Progenitor cell of endocrine pancreas (in vitro differentiated cells): ENCODE results near the gene ASRGL1. TPM values are rescaled to one million over a fixed set of nuclear protein-coding genes. Genes with fewer than 3 reads are reported as not detected.
A peak's percentile ranks its signal among the peaks of the same experiment; 100 is the strongest.

Experiments used
- DNase-seq: peaks from one replicate; pipeline ENCODE4 v3.0.0; 2021; ENCODE audit warnings: low spot score; ENCODE audit not compliant: unreplicated experiment
- H3K27ac Mint-ChIP-seq: 2 replicates; pipeline ENCODE4 v1.8.0; 2021; ENCODE audit warnings: mild to moderate bottlenecking, moderate library complexity, mixed read lengths
- H3K27me3 Mint-ChIP-seq: 2 replicates; pipeline ENCODE4 v1.8.0; 2021; ENCODE audit warnings: mixed read lengths
- H3K36me3 Mint-ChIP-seq: 2 replicates; pipeline ENCODE4 v1.8.0; 2022; ENCODE audit warnings: mixed read lengths; ENCODE audit not compliant: insufficient read depth
- H3K4me1 Mint-ChIP-seq: 2 replicates; pipeline ENCODE4 v1.8.0; 2021; ENCODE audit warnings: low read depth, mixed read lengths
- H3K4me3 Mint-ChIP-seq: 2 replicates; pipeline ENCODE4 v1.8.0; 2021; ENCODE audit warnings: low read depth, mild to moderate bottlenecking, moderate library complexity, mixed read lengths
- H3K9me3 Mint-ChIP-seq: 2 replicates; pipeline ENCODE4 v1.8.0; 2021; ENCODE audit warnings: low read depth, mixed read lengths
- CTCF ChIP-seq: fragments of 200-600 bp; sonication (generic); IDR thresholded peaks from one replicate; pipeline ENCODE4 v1.5.0; 2021; ENCODE audit warnings: antibody characterized with exemption, mild to moderate bottlenecking; ENCODE audit not compliant: unreplicated experiment
- total RNA-seq: library from RNA; stranded (reverse); gene quantifications from 2 replicates; pipeline ENCODE4 v1.2.1, GENCODE V29; 2021

Gene ASRGL1
- total RNA-seq, 1 donor from 2014 or later, result 41.6 TPM

GRCh38 chr11:62387381-62387780 is 50.1 kb downstream of the ASRGL1 start:
- Mint-ChIP-seq H3K4me3 (no peak overlapping the region), H3K9me3 (no peaks in the 10 kb centered on the region)
- no peak for DNase-seq

GRCh38 chr11:62388999-62389398 is 51.8 kb downstream of the ASRGL1 start:
- no peak for TF ChIP-seq CTCF
- DNase-seq, result no peak
- no peaks in the 10 kb centered on the region for H3K36me3 Mint-ChIP-seq
- no peak overlapping the region for H3K4me3 Mint-ChIP-seq
- no peaks in the 10 kb centered on the region for H3K9me3 Mint-ChIP-seq
- H3K27me3 Mint-ChIP-seq, result no peaks in the 10 kb centered on the region
- no peak overlapping the region for H3K27ac Mint-ChIP-seq
- peaks cover 11% of the 10 kb centered on the region for H3K4me1 Mint-ChIP-seq

More at GRCh38 chr11:62387381-62387780, 50.1 kb downstream of the ASRGL1 start:
- no peaks in the 10 kb centered on the region for H3K36me3 Mint-ChIP-seq
- TF ChIP-seq CTCF, result no peak
- H3K4me1 Mint-ChIP-seq, result peaks cover 13% of the 10 kb centered on the region
- H3K27me3 Mint-ChIP-seq, result no peaks in the 10 kb centered on the region
- no peak overlapping the region for H3K27ac Mint-ChIP-seq

GRCh38 chr11:62390237-62390636 is 53.0 kb downstream of the ASRGL1 start:
- H3K4me3 Mint-ChIP-seq, result no peak overlapping the region
- no peak for DNase-seq
- H3K36me3 Mint-ChIP-seq, result no peaks in the 10 kb centered on the region
- TF ChIP-seq CTCF, result no peak
- no peaks in the 10 kb centered on the region for H3K27me3 Mint-ChIP-seq
- H3K27ac Mint-ChIP-seq, result no peak overlapping the region
- H3K4me1 Mint-ChIP-seq, result peaks cover 13% of the 10 kb centered on the region
- H3K9me3 Mint-ChIP-seq, result no peaks in the 10 kb centered on the region

- Mint-ChIP-seq H3K4me3 (no peak overlapping the region), H3K9me3 (no peaks in the 10 kb centered on the region), H3K36me3 (no peaks in the 10 kb centered on the region)
These were observed 53.5 kb downstream of the ASRGL1 start for GRCh38 chr11:62390722-62391121.

GRCh38 chr11:62391642-62392425 is 54.6 kb downstream of the ASRGL1 start:
- no peaks in the 10 kb centered on the region for H3K9me3 Mint-ChIP-seq
- no peak overlapping the region for H3K4me3 Mint-ChIP-seq
- peaks cover 13% of the 10 kb centered on the region for H3K4me1 Mint-ChIP-seq
- peak; percentile 8 for TF ChIP-seq CTCF
- DNase-seq, result no peak
- H3K36me3 Mint-ChIP-seq, result no peaks in the 10 kb centered on the region
- no peaks in the 10 kb centered on the region for H3K27me3 Mint-ChIP-seq
- no peak overlapping the region for H3K27ac Mint-ChIP-seq

More at GRCh38 chr11:62390722-62391121, 53.5 kb downstream of the ASRGL1 start:
- Mint-ChIP-seq H3K27ac (no peak overlapping the region), H3K27me3 (no peaks in the 10 kb centered on the region), H3K4me1 (peaks cover 13% of the 10 kb centered on the region)
- no peak for TF ChIP-seq CTCF
- DNase-seq, result no peak
